Skeletal muscle cell (primary cell): ENCODE measurements around the gene OIT3.

Experiments used
- DNase-seq: peaks from one replicate; pipeline ENCODE4 v3.0.0-alpha.2; 2010; ENCODE audit warnings: low read depth
- H3K4me3 ChIP-seq: 2 replicates; pipeline ENCODE4 v1.5.1; 2011; ENCODE audit warnings: low read depth, mild to moderate bottlenecking, control low read depth, low read length, moderate library complexity

Gene OIT3

GRCh38 chr10:72893136-72893798, at the start of gene OIT3:
Gene OIT3 (plus strand): TSS chr10:72893739. CDS start chr10:72893799, 60 bp downstream.
- no peak for DNase-seq
- H3K4me3 ChIP-seq: no peak within 1 kb of the TSS

- DNase-seq: peak; percentile 57
- no peak overlapping the region for H3K4me3 ChIP-seq
Measured at GRCh38 chr10:72846238-72846637, 47.3 kb upstream of the OIT3 start.

- DNase-seq: no peak
Measured at GRCh38 chr10:72847681-72848080, 45.9 kb upstream of the OIT3 start.

GRCh38 chr10:72850861-72851260, 42.7 kb upstream of the OIT3 start:
- H3K4me3 ChIP-seq: no peak overlapping the region
- no peak for DNase-seq

More at GRCh38 chr10:72847681-72848080, 45.9 kb upstream of the OIT3 start:
- H3K4me3 ChIP-seq: no peak overlapping the region

GRCh38 chr10:72851509-72851908, 42.0 kb upstream of the OIT3 start:
- DNase-seq: no peak
- H3K4me3 ChIP-seq: no peak overlapping the region

GRCh38 chr10:72852508-72852907, 41.0 kb upstream of the OIT3 start:
- no peak for DNase-seq
- H3K4me3 ChIP-seq: no peak overlapping the region

- no peak overlapping the region for H3K4me3 ChIP-seq
- no peak for DNase-seq
Measured at GRCh38 chr10:72855129-72855528, 38.4 kb upstream of the OIT3 start.

- no peak for DNase-seq
- no peak overlapping the region for H3K4me3 ChIP-seq
Measured at GRCh38 chr10:72855790-72856189, 37.7 kb upstream of the OIT3 start.

GRCh38 chr10:72858067-72858466, 35.5 kb upstream of the OIT3 start:
- no peak overlapping the region for H3K4me3 ChIP-seq
- DNase-seq: no peak

- no peak for DNase-seq
- H3K4me3 ChIP-seq: no peak overlapping the region
Measured at GRCh38 chr10:72862957-72863356, 30.6 kb upstream of the OIT3 start.

- H3K4me3 ChIP-seq: no peak overlapping the region
- DNase-seq: no peak
Measured at GRCh38 chr10:72875250-72876055, 18.1 kb upstream of the OIT3 start.

- H3K4me3 ChIP-seq: no peak overlapping the region
Measured at GRCh38 chr10:72879245-72879644, 14.3 kb upstream of the OIT3 start.

GRCh38 chr10:72881291-72881690, 12.2 kb upstream of the OIT3 start:
- DNase-seq: no peak
- no peak overlapping the region for H3K4me3 ChIP-seq

More at GRCh38 chr10:72879245-72879644, 14.3 kb upstream of the OIT3 start:
- no peak for DNase-seq

GRCh38 chr10:72883861-72884260, 9.7 kb upstream of the OIT3 start:
- no peak for DNase-seq
- H3K4me3 ChIP-seq: no peak overlapping the region

GRCh38 chr10:72885953-72886352, 7.6 kb upstream of the OIT3 start:
- DNase-seq: no peak

GRCh38 chr10:72886621-72887020, 6.9 kb upstream of the OIT3 start:
- no peak for DNase-seq
- no peak overlapping the region for H3K4me3 ChIP-seq

More at GRCh38 chr10:72885953-72886352, 7.6 kb upstream of the OIT3 start:
- no peak overlapping the region for H3K4me3 ChIP-seq

GRCh38 chr10:72887043-72887442, 6.5 kb upstream of the OIT3 start:
- H3K4me3 ChIP-seq: no peak overlapping the region
- no peak for DNase-seq

- no peak for DNase-seq
- H3K4me3 ChIP-seq: no peak overlapping the region
Measured at GRCh38 chr10:72888151-72888638, 5.3 kb upstream of the OIT3 start.

GRCh38 chr10:72889391-72889831, 4.1 kb upstream of the OIT3 start:
- no peak overlapping the region for H3K4me3 ChIP-seq
- DNase-seq: peak; percentile 25

GRCh38 chr10:72890086-72890485, 3.5 kb upstream of the OIT3 start:
- DNase-seq: no peak
- no peak overlapping the region for H3K4me3 ChIP-seq
